HG03066 (cell line): ENCODE results near the gene PTER.

Source experiments
- ATAC-seq: cut with Tn5 transposase; IDR thresholded peaks from one replicate; pipeline ENCODE4 v1.9.1; 2021; ENCODE audit warnings: low read depth; ENCODE audit not compliant: unreplicated experiment

PTER gene

GRCh38 chr10:16529853-16530252 is 93.0 kb downstream of the PTER start:
- no peak for ATAC-seq

DNA sequence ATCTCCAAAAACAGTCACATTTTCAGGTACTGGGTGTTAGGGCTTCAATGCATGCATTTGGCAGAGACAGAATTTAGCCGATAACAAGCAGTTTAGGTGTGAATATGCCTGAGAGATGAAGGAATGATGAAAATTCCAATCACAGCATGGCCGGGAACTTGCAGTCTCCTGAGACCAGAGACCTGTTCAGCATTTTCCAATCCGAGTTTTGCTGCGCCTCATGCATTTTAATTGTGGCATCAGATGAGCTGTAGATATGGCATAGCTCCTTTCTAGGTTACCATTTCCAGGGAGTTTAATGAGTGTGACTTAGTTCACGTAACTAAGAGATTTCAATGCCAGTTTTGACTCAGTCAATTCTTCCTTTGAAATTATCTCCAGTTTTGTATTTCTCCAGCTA is 99.3 kb downstream of the PTER start:
- ATAC-seq, result no peak

GRCh38 chr10:16544099-16544498 is 107.3 kb downstream of the PTER start:
- ATAC-seq, result no peak

GRCh38 chr10:16544591-16544990 is 107.8 kb downstream of the PTER start:
- ATAC-seq, result no peak

GRCh38 chr10:16545116-16545736 is 108.4 kb downstream of the PTER start:
- ATAC-seq, result peak; percentile 75

DNA sequence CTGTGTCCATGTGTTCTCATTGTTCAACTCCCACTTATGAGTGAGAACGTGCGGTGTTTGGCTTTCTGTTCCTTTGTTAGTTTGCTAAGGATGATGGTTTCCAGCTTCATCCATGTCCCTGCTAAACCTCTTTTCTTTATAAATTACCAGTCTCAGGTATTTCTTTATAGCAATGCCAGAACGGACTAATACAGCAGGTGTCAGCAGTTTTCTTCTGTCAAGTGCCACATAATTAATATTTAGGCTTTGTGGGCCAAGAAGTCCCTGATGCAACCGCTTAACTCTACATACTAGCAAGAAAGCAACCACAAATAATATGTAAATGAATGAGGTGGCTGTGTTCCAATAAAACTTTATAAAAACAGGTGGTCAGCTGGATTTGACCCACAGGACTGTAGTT is 111.2 kb downstream of the PTER start:
- no peak for ATAC-seq

DNA sequence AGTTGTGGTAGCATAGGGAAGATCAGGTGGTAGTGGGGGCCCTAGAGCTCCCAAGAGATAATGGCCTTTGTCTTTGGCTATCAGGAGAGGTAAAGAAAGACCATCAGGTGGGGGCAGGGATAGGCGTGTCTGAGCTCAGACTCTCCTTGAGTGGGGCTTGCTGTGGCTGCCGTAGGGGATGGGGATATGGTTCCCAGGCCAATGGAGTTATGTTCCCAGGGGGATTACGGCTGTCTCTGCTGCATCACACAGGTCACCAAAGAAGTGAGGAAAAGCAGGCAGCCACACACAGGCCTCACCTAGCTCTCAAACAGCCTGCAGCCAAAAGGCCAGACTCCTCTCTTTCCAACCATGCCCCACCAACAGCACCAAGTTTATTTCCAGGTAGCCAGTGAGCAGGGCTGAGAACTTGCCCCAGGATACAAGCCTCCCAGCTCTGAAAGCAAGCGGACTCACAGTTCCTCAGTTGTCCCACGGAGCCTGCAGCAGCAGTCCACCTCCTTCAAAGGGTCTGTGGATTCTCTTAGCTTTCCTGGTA is 122.5 kb downstream of the PTER start:
- ATAC-seq, result no peak

- no peak for ATAC-seq
These were observed 126.1 kb downstream of the PTER start for GRCh38 chr10:16562891-16563290.
